Fibroblast of skin of right biceps (primary cell): ENCODE results near the gene TIAM1.

Experiments
- DNase-seq: peaks from one replicate; pipeline ENCODE4 v3.0.0-alpha.2; 2013

The TIAM1 gene

DNA sequence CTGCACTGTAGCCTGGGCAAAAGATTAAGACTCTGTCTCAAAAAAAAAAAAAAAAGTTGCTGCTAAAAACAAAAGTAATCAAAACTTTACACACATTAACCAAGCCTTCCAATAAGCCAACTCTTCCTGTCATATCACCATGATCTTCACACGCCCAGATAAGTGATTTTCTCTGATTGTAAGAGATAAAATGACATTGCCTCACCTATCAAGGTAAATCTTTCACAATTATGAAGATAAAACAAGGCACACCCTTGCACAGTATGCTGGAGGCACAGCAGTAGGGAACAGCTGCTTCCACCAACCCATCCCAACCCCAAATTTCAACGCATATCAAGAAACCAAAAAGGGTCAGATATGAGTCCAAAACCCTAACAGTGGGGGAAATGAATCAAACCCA lies 8.8 kb upstream of the TIAM1 start:
- no peak for DNase-seq

GRCh38 chr21:31351960-31352359 lies 7.9 kb upstream of the TIAM1 start:
- no peak for DNase-seq

- DNase-seq, result peak; percentile 64
Measured at GRCh38 chr21:31351438-31351837, 7.4 kb upstream of the TIAM1 start.

DNA sequence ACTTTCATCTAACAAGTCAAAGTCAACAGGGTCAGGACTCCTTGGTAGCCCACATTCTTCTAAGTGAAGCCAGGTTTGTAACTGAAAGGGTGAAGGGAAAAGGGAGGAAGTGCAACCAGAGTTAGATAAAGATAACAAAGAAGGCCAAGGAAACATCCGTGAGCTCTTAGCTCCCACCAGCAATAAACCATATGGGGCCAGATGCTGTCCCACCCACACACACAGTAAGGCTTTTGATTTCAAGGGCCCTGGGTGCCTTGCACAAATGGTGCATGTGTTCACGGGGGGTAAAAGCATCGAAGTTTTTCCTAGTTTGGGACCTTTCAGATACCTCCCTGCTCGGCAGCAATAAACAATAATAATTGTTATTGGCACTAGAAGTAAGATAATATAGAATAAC lies 5.1 kb upstream of the TIAM1 start:
- DNase-seq, result no peak

DNA sequence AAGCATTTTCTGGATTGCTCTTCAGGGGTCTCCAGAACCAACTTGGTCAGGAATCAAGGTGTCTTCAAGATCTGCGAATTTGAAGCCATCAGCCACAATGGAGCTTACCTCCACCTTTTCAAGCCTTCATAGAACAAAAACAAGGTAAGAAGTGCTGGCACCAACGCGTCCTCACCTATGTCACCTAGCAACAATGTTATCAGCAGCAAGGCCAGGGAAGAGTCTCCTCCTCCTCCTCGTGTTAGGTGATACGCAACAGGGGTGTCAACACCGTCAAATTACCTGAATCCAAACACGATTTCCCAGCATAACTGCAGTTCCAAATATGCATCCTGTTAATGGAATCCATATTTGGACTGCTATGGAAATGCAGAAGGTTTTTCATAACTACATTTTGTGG lies 4.1 kb upstream of the TIAM1 start:
- DNase-seq, result no peak

GRCh38 chr21:31347435-31348032 lies 3.5 kb upstream of the TIAM1 start:
- peak; percentile 47 for DNase-seq

GRCh38 chr21:31346256-31346821 lies 2.3 kb upstream of the TIAM1 start:
- DNase-seq, result peak; percentile 40

DNA sequence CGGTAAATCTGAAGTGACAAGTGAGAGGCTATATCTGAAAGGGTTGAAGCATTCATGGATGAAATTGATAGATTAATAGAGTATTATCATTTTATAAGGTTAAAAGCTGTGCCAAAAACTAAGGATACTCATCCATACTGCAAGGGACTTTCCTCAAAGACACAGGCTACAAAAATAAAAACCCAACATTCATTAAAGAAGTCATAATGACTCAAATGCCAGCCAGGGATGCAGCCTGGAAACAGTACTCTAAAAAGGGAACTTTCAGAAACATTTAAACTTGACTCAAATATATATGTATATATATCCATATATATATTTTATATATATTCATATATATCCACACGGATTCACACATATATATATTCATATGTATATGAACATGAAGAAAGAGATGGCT lies 1.1 kb upstream of the TIAM1 start:
- DNase-seq, result no peak

GRCh38 chr21:31343030-31343510 lies 991 bp downstream of the TIAM1 start:
- DNase-seq, result no peak

- DNase-seq, result no peak
Measured at GRCh38 chr21:31342348-31342747, 1.7 kb downstream of the TIAM1 start.

DNA sequence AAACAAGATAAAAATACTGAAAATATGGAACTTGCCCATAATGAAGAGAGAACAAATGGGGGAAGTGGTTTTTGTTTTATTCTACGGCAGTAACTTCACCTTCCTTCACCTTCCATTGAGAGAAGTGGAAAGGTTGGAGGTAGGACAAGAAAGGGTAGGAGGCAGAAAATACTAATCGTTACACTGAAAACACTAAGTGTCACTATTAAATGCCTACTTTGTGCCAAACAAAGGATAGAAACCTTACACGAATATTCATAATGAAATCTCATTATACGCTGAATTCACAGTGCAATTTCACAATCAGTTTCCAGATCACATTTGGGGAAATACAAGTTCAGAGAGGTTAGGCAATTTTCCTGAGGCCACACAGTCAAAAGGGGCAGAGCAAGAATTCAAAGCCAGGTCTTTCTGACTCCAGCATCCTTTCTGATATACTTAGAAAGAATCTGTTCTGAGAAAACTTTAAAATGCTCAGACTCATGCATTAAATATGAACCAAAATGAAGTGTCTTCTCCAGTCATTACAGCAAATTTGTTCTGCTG lies 3.0 kb downstream of the TIAM1 start:
- no peak for DNase-seq

- DNase-seq, result no peak
Measured at GRCh38 chr21:31340514-31340913, 3.5 kb downstream of the TIAM1 start.

GRCh38 chr21:31339721-31340120 lies 4.3 kb downstream of the TIAM1 start:
- no peak for DNase-seq

DNA sequence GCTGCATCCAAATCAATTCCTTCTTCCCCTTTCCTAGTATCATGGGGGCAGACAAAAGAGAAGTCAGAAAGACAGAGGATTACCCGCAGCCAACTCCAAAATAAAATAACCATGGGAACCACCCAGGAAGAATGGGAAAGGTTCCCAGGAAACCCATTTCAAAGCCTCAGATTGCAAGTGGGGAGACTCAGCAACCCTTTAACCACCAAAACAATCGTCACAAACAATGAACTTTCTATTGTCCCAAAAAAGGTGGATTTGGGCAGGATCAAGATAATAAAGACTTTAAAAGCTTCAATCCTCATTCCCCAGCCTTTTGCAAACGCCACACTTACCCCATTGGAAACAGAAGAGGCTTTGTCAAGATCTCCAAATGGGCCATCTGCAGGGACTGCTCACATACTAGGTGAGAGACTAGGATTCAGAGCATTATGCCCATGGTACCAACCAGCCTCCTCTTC lies 5.1 kb downstream of the TIAM1 start:
- no peak for DNase-seq

- DNase-seq, result no peak
Measured at GRCh38 chr21:31337996-31338907, 5.8 kb downstream of the TIAM1 start.

- no peak for DNase-seq
Measured at GRCh38 chr21:31337086-31337485, 7.0 kb downstream of the TIAM1 start.

- no peak for DNase-seq
Measured at GRCh38 chr21:31336739-31337040, 7.4 kb downstream of the TIAM1 start.

DNA sequence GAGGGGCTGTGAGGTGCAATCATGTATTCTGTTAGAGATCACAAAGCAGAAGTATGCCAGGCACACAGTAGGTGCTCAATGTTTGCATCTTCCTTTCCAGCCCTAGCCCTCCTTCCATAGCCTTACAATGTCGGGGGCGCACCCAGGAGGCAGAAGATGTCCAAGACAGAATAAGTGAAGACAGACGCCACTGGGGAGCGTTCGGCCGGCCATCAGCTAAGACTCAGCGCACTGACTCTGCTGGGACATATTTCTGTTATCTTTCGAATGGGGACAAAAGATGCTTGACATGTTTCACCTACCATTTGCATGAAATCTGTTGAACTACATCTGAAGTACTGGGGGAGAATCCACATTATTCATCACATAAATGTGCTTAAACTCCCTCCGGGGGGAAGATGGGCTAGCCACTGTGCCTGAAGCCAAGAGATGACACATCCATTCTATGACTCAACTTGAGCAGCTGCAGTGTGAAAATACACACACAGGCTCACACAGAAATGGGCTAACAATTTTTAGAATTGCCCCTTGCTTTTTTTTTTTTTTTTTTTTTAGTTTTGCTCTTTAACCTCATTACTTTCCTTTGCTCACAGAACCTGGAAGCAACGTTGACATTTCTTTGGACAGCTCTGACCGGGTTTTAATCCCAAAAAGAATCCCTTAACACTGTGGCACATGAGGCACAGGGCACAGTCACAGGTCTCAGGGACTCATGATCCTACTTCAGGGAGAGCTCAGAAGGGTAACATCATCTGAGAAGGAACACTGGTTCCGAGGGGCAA lies 7.9 kb downstream of the TIAM1 start:
- peak; percentile 97 for DNase-seq

GRCh38 chr21:31334648-31335121 lies 9.4 kb downstream of the TIAM1 start:
- peak; percentile 12 for DNase-seq

DNA sequence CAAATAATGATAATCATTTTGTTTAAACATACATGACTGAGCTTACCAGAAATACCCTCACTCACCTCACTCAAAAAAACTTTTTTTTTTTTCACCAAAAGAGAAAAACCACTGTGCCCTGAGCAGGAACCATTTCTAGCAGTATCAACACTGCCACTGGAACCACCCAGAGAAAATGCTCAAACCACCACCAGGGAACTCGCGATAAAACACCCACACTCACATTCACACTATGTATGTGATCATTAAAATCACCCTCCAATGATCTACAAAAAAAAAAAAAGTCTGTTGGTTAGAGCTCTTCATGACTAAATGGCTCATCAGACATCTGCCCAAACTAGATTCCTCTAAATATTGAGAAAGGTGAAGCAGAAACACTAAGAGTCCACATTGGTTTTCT lies 11.5 kb downstream of the TIAM1 start:
- no peak for DNase-seq

DNA sequence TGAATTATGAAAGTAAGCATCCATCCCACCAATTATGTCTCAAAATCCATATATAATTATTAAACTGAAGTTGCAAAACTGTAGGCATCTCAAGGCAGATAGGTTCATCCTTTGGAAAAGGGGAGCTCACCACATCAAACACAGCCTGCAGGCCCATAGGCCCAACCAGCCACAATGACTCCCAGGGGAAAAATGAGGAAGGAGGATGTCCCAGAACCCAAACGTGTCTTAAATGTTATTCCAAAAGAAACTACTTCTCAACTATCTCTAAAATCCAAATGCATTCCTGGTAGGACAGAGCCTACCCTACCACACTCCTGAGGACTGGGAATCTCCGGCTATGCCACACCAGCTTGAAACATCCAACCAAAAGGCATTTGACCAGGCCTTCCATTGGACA lies 12.8 kb downstream of the TIAM1 start:
- peak; percentile 39 for DNase-seq

- DNase-seq, result no peak
Measured at GRCh38 chr21:31330144-31330483, 13.9 kb downstream of the TIAM1 start.
